ENCODE measurements around the gene PDE2A.
"Not testable (repeated sequence)": the region's sequence is repeated elsewhere in the genome, so short reads cannot be mapped to it uniquely, and the experiment has no call there.

Gene PDE2A

GRCh38 chr11:72561856-72562255, 112.4 kb downstream of the PDE2A start:
- H3K9me3 ChIP-seq (ENCODE audit: control insufficient read depth, low read length), result no peaks in the 10 kb centered on the region
- TF ChIP-seq CTCF (IDR thresholded peaks at IDR 0.05), result no peak
- H3K9ac ChIP-seq, result no peak overlapping the region
- H2AFZ ChIP-seq, result no peak overlapping the region
- H3K79me2 ChIP-seq, result no peaks in the 10 kb centered on the region
- no peaks in the 10 kb centered on the region for H3K27me3 ChIP-seq (ENCODE audit: control insufficient read depth, insufficient read depth, low read length)
- H3K4me2 ChIP-seq (ENCODE audit: low read length), result no peak overlapping the region
- no peak overlapping the region for H3K27ac ChIP-seq
- H3K36me3 ChIP-seq (ENCODE audit: control insufficient read depth, insufficient read depth, low read length), result no peaks in the 10 kb centered on the region
- H3K4me1 ChIP-seq, result peaks cover 5% of the 10 kb centered on the region
- H3K4me3 ChIP-seq (ENCODE audit: low read depth, low read length), result no peak overlapping the region

GRCh38 chr11:72560864-72561263, 113.4 kb downstream of the PDE2A start:
- H3K27ac ChIP-seq; H3K4me3 ChIP-seq (ENCODE audit: low read depth, low read length); H3K27me3 ChIP-seq (ENCODE audit: control insufficient read depth, insufficient read depth, low read length); H3K79me2 ChIP-seq; H3K4me2 ChIP-seq (ENCODE audit: low read length); H2AFZ ChIP-seq; H3K36me3 ChIP-seq (ENCODE audit: control insufficient read depth, insufficient read depth, low read length); H3K9me3 ChIP-seq (ENCODE audit: control insufficient read depth, low read length); H3K9ac ChIP-seq: not testable (repeated sequence)
- H3K4me1 ChIP-seq, result peaks cover 11% of the 10 kb centered on the region

GRCh38 chr11:72556433-72556832, 117.8 kb downstream of the PDE2A start:
- H3K9ac ChIP-seq, result no peak overlapping the region
- no peak overlapping the region for H3K4me2 ChIP-seq (ENCODE audit: low read length)
- H3K79me2 ChIP-seq, result no peaks in the 10 kb centered on the region
- no peaks in the 10 kb centered on the region for H3K27me3 ChIP-seq (ENCODE audit: control insufficient read depth, insufficient read depth, low read length)
- H3K36me3 ChIP-seq (ENCODE audit: control insufficient read depth, insufficient read depth, low read length), result no peaks in the 10 kb centered on the region
- H3K27ac ChIP-seq, result peak overlapping the region; percentile 72
- H3K4me1 ChIP-seq, result peaks cover 11% of the 10 kb centered on the region
- TF ChIP-seq CTCF (IDR thresholded peaks at IDR 0.05), result no peak
- H3K9me3 ChIP-seq (ENCODE audit: control insufficient read depth, low read length), result no peaks in the 10 kb centered on the region
- H2AFZ ChIP-seq, result peak overlapping the region; percentile 47
- no peak overlapping the region for H3K4me3 ChIP-seq (ENCODE audit: low read depth, low read length)

- H3K79me2 ChIP-seq; H3K4me3 ChIP-seq (ENCODE audit: low read depth, low read length); H3K9me3 ChIP-seq (ENCODE audit: control insufficient read depth, low read length); H3K4me2 ChIP-seq (ENCODE audit: low read length); H3K9ac ChIP-seq; H2AFZ ChIP-seq; H3K36me3 ChIP-seq (ENCODE audit: control insufficient read depth, insufficient read depth, low read length); H3K27ac ChIP-seq; H3K27me3 ChIP-seq (ENCODE audit: control insufficient read depth, insufficient read depth, low read length): not testable (repeated sequence)
- H3K4me1 ChIP-seq, result peaks cover 11% of the 10 kb centered on the region
Measured at GRCh38 chr11:72555014-72555522, 119.2 kb downstream of the PDE2A start.

GRCh38 chr11:72553706-72554105, 120.5 kb downstream of the PDE2A start:
- Histone ChIP-seq H2AFZ (no peak overlapping the region), H3K4me2 (ENCODE audit: low read length) (no peak overlapping the region), H3K4me3 (ENCODE audit: low read depth, low read length) (no peak overlapping the region), H3K27me3 (ENCODE audit: control insufficient read depth, insufficient read depth, low read length) (no peaks in the 10 kb centered on the region), H3K79me2 (no peaks in the 10 kb centered on the region), H3K4me1 (peaks cover 11% of the 10 kb centered on the region), H3K9ac (no peak overlapping the region), H3K27ac (no peak overlapping the region), H3K36me3 (ENCODE audit: control insufficient read depth, insufficient read depth, low read length) (no peaks in the 10 kb centered on the region), H3K9me3 (ENCODE audit: control insufficient read depth, low read length) (no peaks in the 10 kb centered on the region)
- TF ChIP-seq CTCF (IDR thresholded peaks at IDR 0.05), result no peak

- no peaks in the 10 kb centered on the region for H3K36me3 ChIP-seq (ENCODE audit: control insufficient read depth, insufficient read depth, low read length)
- H3K4me2 ChIP-seq (ENCODE audit: low read length), result no peak overlapping the region
- no peak overlapping the region for H3K4me3 ChIP-seq (ENCODE audit: low read depth, low read length)
- H3K27me3 ChIP-seq (ENCODE audit: control insufficient read depth, insufficient read depth, low read length), result no peaks in the 10 kb centered on the region
- no peak overlapping the region for H3K27ac ChIP-seq
- no peak overlapping the region for H3K9ac ChIP-seq
- peaks cover 11% of the 10 kb centered on the region for H3K4me1 ChIP-seq
- TF ChIP-seq CTCF (IDR thresholded peaks at IDR 0.05), result no peak
- H2AFZ ChIP-seq, result no peak overlapping the region
- H3K9me3 ChIP-seq (ENCODE audit: control insufficient read depth, low read length), result no peaks in the 10 kb centered on the region
- no peaks in the 10 kb centered on the region for H3K79me2 ChIP-seq
Measured at GRCh38 chr11:72552399-72552910, 121.8 kb downstream of the PDE2A start.
